HCT116 (cell line): ENCODE measurements around the gene SLC25A21.
"Not testable (repeated sequence)": the region's sequence is repeated elsewhere in the genome, so short reads cannot be mapped to it uniquely, and the experiment has no call there.

Experiments
- CEBPB ChIP-seq: IDR thresholded peaks from 2 replicates; pipeline ENCODE4 v1.6.1; 2012; ENCODE audit warnings: low read depth
- EZH2 ChIP-seq: fragments of 200-600 bp; sonication (generic); IDR thresholded peaks from 2 replicates; pipeline ENCODE4 v1.6.1; 2017; ENCODE audit warnings: antibody characterized with exemption, mixed run types
- EZH2phosphoT487 ChIP-seq: fragments of 200-600 bp; IDR thresholded peaks from 2 replicates; pipeline ENCODE4 v1.6.1; 2018; ENCODE audit warnings: antibody characterized with exemption, borderline replicate concordance
- FOSL1 ChIP-seq: IDR thresholded peaks from 2 replicates; pipeline ENCODE4 v1.6.1; 2012; ENCODE audit warnings: low read depth
- POLR2A ChIP-seq: IDR thresholded peaks from 2 replicates; pipeline ENCODE4 v1.7.0; 2011; ENCODE audit warnings: borderline replicate concordance; ENCODE audit not compliant: insufficient read depth, insufficient read length; ENCODE audit errors: extremely low read depth
- POLR2AphosphoS5 ChIP-seq: IDR thresholded peaks from 2 replicates; pipeline ENCODE4 v1.6.1; 2011; ENCODE audit warnings: mild to moderate bottlenecking, low read depth, low read length, moderate library complexity
- RAD21 ChIP-seq: IDR thresholded peaks from 2 replicates; pipeline ENCODE4 v1.6.1; 2012; ENCODE audit warnings: low read depth, mild to moderate bottlenecking
- SP1 ChIP-seq: IDR thresholded peaks from 2 replicates; pipeline ENCODE4 v1.6.1; 2012; ENCODE audit warnings: low read depth
- ZNF274 ChIP-seq: fragments of 200-500 bp; sonication (Bioruptor generic); IDR thresholded peaks from 2 replicates; pipeline ENCODE4 v1.6.1; 2014; ENCODE audit warnings: mild to moderate bottlenecking, low read depth, low read length, inconsistent platforms
- TF ChIP-seq, protein P1 (sequence below), 3 experiments: fragments of 200-600 bp in 1 of 3; sonication (generic) in 1 of 3; IDR thresholded peaks in 2 of 3; conservative IDR thresholded peaks in 1 of 3; 2 replicates each; pipeline ENCODE4 v1.5.1; 2012 to 2017; ENCODE audit warnings: low read depth in 2 of 3, low read length in 2 of 3, antibody characterized with exemption in 1 of 3, borderline replicate concordance in 1 of 3, control low read depth in 1 of 3, mild to moderate bottlenecking in 1 of 3, mixed read lengths in 1 of 3, mixed run types in 1 of 3, moderate library complexity in 1 of 3; ENCODE audit not compliant: insufficient read depth in 1 of 3
- TF ChIP-seq, protein P2 (sequence below): IDR thresholded peaks from 2 replicates; pipeline ENCODE4 v1.6.1; 2012; ENCODE audit warnings: low read depth
- TF ChIP-seq, protein P3 (sequence below): IDR thresholded peaks from 2 replicates; pipeline ENCODE4 v1.6.1; 2012
- TF ChIP-seq, protein P4 (sequence below): IDR thresholded peaks from 2 replicates; pipeline ENCODE4 v1.6.1; 2012

DNA sequence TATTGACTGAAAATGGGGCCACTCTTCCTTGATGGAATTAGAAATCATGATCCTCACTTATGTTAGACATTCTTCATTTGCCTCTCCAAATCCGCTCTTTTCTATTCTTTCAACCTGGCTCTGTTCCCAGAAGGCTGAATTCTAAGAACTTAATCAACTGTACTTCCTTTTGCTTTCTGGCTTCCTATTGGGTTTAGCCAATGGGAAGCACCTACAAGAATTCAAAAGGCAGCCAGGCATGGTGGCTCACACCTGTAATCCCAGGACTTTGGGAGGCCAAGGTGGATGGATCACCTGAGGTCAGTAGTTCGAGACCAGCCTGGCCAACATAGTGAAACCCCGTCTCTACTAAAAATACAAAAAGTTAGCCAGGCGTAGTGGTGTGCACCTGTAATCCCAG is 98.1 kb downstream of the SLC25A21 start:
- TF ChIP-seq, protein P1, sequence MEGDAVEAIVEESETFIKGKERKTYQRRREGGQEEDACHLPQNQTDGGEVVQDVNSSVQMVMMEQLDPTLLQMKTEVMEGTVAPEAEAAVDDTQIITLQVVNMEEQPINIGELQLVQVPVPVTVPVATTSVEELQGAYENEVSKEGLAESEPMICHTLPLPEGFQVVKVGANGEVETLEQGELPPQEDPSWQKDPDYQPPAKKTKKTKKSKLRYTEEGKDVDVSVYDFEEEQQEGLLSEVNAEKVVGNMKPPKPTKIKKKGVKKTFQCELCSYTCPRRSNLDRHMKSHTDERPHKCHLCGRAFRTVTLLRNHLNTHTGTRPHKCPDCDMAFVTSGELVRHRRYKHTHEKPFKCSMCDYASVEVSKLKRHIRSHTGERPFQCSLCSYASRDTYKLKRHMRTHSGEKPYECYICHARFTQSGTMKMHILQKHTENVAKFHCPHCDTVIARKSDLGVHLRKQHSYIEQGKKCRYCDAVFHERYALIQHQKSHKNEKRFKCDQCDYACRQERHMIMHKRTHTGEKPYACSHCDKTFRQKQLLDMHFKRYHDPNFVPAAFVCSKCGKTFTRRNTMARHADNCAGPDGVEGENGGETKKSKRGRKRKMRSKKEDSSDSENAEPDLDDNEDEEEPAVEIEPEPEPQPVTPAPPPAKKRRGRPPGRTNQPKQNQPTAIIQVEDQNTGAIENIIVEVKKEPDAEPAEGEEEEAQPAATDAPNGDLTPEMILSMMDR (IDR thresholded peaks at IDR 0.05 in 2 of 3, conservative IDR thresholded peaks at IDR 0.05 in 1 of 3; ENCODE audit: borderline replicate concordance in 1 of 3, insufficient read depth in 1 of 3, low read depth in 2 of 3, low read length in 2 of 3): not testable (repeated sequence)
- TF ChIP-seq EZH2phosphoT487, ZNF274, RAD21, POLR2A, SP1, POLR2AphosphoS5, EZH2, FOSL1, CEBPB: not testable (repeated sequence)
- TF ChIP-seq, protein P2, sequence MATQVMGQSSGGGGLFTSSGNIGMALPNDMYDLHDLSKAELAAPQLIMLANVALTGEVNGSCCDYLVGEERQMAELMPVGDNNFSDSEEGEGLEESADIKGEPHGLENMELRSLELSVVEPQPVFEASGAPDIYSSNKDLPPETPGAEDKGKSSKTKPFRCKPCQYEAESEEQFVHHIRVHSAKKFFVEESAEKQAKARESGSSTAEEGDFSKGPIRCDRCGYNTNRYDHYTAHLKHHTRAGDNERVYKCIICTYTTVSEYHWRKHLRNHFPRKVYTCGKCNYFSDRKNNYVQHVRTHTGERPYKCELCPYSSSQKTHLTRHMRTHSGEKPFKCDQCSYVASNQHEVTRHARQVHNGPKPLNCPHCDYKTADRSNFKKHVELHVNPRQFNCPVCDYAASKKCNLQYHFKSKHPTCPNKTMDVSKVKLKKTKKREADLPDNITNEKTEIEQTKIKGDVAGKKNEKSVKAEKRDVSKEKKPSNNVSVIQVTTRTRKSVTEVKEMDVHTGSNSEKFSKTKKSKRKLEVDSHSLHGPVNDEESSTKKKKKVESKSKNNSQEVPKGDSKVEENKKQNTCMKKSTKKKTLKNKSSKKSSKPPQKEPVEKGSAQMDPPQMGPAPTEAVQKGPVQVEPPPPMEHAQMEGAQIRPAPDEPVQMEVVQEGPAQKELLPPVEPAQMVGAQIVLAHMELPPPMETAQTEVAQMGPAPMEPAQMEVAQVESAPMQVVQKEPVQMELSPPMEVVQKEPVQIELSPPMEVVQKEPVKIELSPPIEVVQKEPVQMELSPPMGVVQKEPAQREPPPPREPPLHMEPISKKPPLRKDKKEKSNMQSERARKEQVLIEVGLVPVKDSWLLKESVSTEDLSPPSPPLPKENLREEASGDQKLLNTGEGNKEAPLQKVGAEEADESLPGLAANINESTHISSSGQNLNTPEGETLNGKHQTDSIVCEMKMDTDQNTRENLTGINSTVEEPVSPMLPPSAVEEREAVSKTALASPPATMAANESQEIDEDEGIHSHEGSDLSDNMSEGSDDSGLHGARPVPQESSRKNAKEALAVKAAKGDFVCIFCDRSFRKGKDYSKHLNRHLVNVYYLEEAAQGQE: not testable (repeated sequence)
- TF ChIP-seq, protein P3, sequence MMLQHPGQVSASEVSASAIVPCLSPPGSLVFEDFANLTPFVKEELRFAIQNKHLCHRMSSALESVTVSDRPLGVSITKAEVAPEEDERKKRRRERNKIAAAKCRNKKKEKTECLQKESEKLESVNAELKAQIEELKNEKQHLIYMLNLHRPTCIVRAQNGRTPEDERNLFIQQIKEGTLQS: not testable (repeated sequence)
- TF ChIP-seq, protein P4, sequence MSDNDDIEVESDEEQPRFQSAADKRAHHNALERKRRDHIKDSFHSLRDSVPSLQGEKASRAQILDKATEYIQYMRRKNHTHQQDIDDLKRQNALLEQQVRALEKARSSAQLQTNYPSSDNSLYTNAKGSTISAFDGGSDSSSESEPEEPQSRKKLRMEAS: not testable (repeated sequence)
